Keratinocyte (primary cell): ENCODE results near the gene RNF145. TPM values are rescaled to one million over a fixed set of nuclear protein-coding genes. Genes with fewer than 3 reads are reported as not detected.

ENCODE experiments used
- DNase-seq: peaks from one replicate; pipeline ENCODE4 v3.0.0-alpha.2; 2011; ENCODE audit warnings: low read depth, missing footprints, low spot score
- FAIRE-seq: peaks from 2 replicates; lab custom pipeline; 2011; peaks lifted over from hg19 to GRCh38; lab: Jason Lieb, UNC
- H2AFZ ChIP-seq: 2 replicates; pipeline ENCODE4 v1.6.0; 2012; ENCODE audit warnings: low read length, control low read depth, inconsistent platforms; ENCODE audit not compliant: control insufficient read depth
- H3K27ac ChIP-seq: 2 replicates; pipeline ENCODE4 v1.5.1; 2011; ENCODE audit warnings: low read length; ENCODE audit not compliant: control insufficient read depth, insufficient read depth
- H3K27me3 ChIP-seq: 3 replicates; pipeline ENCODE4 v1.6.0; 2011; ENCODE audit warnings: low read length; ENCODE audit not compliant: control insufficient read depth, insufficient read depth; ENCODE audit errors: extremely low read depth
- H3K36me3 ChIP-seq, 2 experiments: 2 replicates in 1 of 2; 3 replicates in 1 of 2; pipeline ENCODE4 v1.5.1; 2011; ENCODE audit warnings: low read length in 2 of 2, mild to moderate bottlenecking in 1 of 2; ENCODE audit not compliant: control insufficient read depth in 2 of 2, insufficient read depth in 2 of 2; ENCODE audit errors: extremely low read depth in 1 of 2
- H3K4me1 ChIP-seq: 3 replicates; pipeline ENCODE4 v1.5.1; 2011; ENCODE audit warnings: low read length; ENCODE audit not compliant: control insufficient read depth, insufficient read depth; ENCODE audit errors: extremely low read depth
- H3K4me2 ChIP-seq: 3 replicates; pipeline ENCODE4 v1.6.0; 2011; ENCODE audit warnings: low read depth, low read length; ENCODE audit not compliant: control insufficient read depth, insufficient read depth; ENCODE audit errors: extremely low read depth
- H3K4me3 ChIP-seq, 3 experiments: fragments of 200-600 bp in 1 of 3; sonication (generic) in 1 of 3; 2 replicates in 2 of 3; 3 replicates in 1 of 3; pipeline ENCODE4 v1.5.1; 2011 to 2016; ENCODE audit warnings: low read length in 3 of 3, mild to moderate bottlenecking in 3 of 3, control low read depth in 2 of 3, inconsistent platforms in 1 of 3, low read depth in 1 of 3, mixed read lengths in 1 of 3, mixed run types in 1 of 3, moderate library complexity in 1 of 3; ENCODE audit not compliant: control insufficient read depth in 2 of 3, insufficient read depth in 2 of 3; ENCODE audit errors: extremely low read depth in 1 of 3
- H3K79me2 ChIP-seq: 2 replicates; pipeline ENCODE4 v1.6.0; 2012; ENCODE audit warnings: low read length; ENCODE audit not compliant: control insufficient read depth, insufficient read depth
- H3K9ac ChIP-seq: 3 replicates; pipeline ENCODE4 v1.6.0; 2011; ENCODE audit warnings: low read length; ENCODE audit not compliant: control insufficient read depth, insufficient read depth; ENCODE audit errors: extremely low read depth
- H3K9me1 ChIP-seq: 3 replicates; pipeline ENCODE4 v1.6.0; 2011; ENCODE audit warnings: low read length; ENCODE audit not compliant: control insufficient read depth, insufficient read depth; ENCODE audit errors: extremely low read depth
- H3K9me3 ChIP-seq: 2 replicates; pipeline ENCODE4 v1.5.1; 2012; ENCODE audit warnings: low read depth, low read length; ENCODE audit not compliant: control insufficient read depth
- H4K20me1 ChIP-seq: 3 replicates; pipeline ENCODE4 v1.6.0; 2011; ENCODE audit warnings: low read length; ENCODE audit not compliant: control insufficient read depth, insufficient read depth; ENCODE audit errors: extremely low read depth
- EZH2 ChIP-seq: IDR thresholded peaks from one replicate; pipeline ENCODE4 v1.6.1; 2012; ENCODE audit warnings: inconsistent platforms, mild to moderate bottlenecking, low read length, moderate library complexity
- dilution Hi-C: fragments of 300-500 bp; cut with MboI; formaldehyde crosslinking; loops from one replicate; pipeline ENCODE4 v1.7.0; 2020; ENCODE audit warnings: low sequenced_read_pairs; ENCODE audit not compliant: extremely low pct_ligation_motif_present
- polyA plus RNA-seq, 5 experiments: library from polyadenylated mRNA; depleted of rRNA in 3 of 5; stranded (reverse) in 3 of 5; stranded (forward) in 1 of 5; unstranded in 1 of 5; fragments of >200 nt; gene quantifications; 1 replicate in 1 of 5; 2 replicates in 3 of 5; 3 replicates in 1 of 5; pipeline versions ENCODE4 v1.2.1 to v1.2.3, GENCODE V29; 2011 to 2012; ENCODE audit warnings: missing spikeins in 2 of 5, low read depth in 1 of 5, low replicate concordance in 1 of 5
- TF ChIP-seq, protein P1 (sequence below), 3 experiments: IDR thresholded peaks in 1 of 3; conservative IDR thresholded peaks in 1 of 3; optimal IDR thresholded peaks in 1 of 3; 2 replicates in 2 of 3; 3 replicates in 1 of 3; pipeline versions ENCODE3 to v1.5.1; 2011; ENCODE audit warnings: low read length in 3 of 3, mild to moderate bottlenecking in 3 of 3, moderate library complexity in 2 of 3, control low read depth in 1 of 3, inconsistent platforms in 1 of 3; ENCODE audit not compliant: insufficient read depth in 2 of 3; ENCODE audit errors: extremely low read depth in 1 of 3

Gene RNF145
- polyA plus RNA-seq, 1 donor (not counting 4 experiments of a cell fraction or from before 2014, with no cell fraction given) = 78.6 TPM

DNA sequence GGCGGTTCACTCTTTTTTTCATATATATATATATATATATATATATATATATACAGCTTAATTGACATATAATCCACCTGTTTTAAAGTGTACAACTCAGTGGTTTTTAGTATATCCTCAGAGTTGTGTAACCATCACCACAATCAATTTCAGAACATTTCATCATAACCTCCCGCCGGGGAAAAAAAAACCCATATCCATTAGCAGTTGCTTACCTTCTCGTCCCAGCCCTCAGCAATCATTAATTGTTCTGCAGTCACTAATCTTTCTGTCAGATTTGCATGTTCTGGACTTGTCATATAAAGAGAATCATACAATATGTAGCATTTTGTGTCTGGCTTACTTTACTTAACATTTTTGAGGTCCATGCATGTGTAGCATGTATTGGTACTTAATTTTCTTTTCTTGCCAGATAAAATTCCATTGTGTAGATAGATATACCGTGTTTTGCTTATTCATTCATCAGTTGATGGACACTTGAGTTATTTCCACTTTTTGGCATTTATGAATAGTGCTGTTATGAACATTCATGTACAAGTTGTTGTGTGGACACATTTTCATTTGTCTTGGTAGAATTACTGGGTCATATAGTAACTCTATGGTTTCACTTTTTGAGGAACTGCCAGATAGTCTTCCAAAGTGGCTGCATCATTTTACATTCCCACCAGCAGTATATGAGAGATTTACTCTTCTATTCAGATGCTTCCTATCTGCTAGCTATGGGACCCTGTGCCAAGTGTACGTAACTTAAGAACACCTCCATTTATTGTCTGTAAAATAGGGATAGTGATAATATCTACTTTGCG is 3.5 kb upstream of the RNF145 start:
- Histone ChIP-seq H4K20me1 (no peaks in the 10 kb centered on the region), H3K4me3 (no peak overlapping the region), H3K4me2 (no peak overlapping the region), H3K9me1 (no peaks in the 10 kb centered on the region), H3K27me3 (no peaks in the 10 kb centered on the region), H3K27ac (no peak overlapping the region), H3K4me1 (peaks cover 18% of the 10 kb centered on the region), H2AFZ (no peak overlapping the region), H3K9ac (no peak overlapping the region), H3K36me3 (no peaks in the 10 kb centered on the region), H3K79me2 (peaks cover 11% of the 10 kb centered on the region), H3K9me3 (no peaks in the 10 kb centered on the region)
- TF ChIP-seq, protein P1, sequence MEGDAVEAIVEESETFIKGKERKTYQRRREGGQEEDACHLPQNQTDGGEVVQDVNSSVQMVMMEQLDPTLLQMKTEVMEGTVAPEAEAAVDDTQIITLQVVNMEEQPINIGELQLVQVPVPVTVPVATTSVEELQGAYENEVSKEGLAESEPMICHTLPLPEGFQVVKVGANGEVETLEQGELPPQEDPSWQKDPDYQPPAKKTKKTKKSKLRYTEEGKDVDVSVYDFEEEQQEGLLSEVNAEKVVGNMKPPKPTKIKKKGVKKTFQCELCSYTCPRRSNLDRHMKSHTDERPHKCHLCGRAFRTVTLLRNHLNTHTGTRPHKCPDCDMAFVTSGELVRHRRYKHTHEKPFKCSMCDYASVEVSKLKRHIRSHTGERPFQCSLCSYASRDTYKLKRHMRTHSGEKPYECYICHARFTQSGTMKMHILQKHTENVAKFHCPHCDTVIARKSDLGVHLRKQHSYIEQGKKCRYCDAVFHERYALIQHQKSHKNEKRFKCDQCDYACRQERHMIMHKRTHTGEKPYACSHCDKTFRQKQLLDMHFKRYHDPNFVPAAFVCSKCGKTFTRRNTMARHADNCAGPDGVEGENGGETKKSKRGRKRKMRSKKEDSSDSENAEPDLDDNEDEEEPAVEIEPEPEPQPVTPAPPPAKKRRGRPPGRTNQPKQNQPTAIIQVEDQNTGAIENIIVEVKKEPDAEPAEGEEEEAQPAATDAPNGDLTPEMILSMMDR (optimal IDR thresholded peaks at IDR 0.05 in 1 of 3, IDR thresholded peaks at IDR 0.05 in 1 of 3, conservative IDR thresholded peaks at IDR 0.05 in 1 of 3; ENCODE audit: extremely low read depth in 1 of 3, insufficient read depth in 2 of 3, low read length in 3 of 3) = no peak
- TF ChIP-seq EZH2 = no peak
- FAIRE-seq (no peak), DNase-seq (no peak)
- dilution Hi-C loops = no loop called here

DNA sequence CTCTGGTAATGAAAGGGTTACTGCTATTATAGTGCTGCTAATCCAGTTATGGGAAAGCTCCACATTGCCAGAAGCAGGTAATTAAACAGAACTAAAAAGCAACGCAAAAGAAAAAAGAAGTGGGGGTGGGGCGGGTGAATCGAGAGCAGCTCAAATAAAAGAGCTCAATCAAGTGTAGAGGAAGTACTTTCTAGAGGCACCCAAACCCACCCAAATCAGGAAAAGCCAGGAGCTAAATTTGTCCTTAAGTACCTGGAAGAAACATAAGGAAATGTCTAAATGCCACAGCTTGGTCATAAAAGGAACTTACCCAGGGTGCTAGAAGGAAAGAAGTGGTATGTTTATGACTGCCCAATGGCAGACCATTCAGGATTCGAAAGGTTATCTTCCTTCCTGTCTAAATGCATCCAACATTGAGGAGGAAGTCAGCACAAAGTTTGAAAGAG is 2.4 kb upstream of the RNF145 start:
- Histone ChIP-seq H3K4me3 (no peak overlapping the region), H3K4me2 (no peak overlapping the region), H3K9ac (no peak overlapping the region), H3K27ac (no peak overlapping the region), H3K9me1 (no peaks in the 10 kb centered on the region), H3K9me3 (no peaks in the 10 kb centered on the region), H3K4me1 (peaks cover 18% of the 10 kb centered on the region), H3K79me2 (peaks cover 22% of the 10 kb centered on the region), H3K27me3 (no peaks in the 10 kb centered on the region), H2AFZ (no peak overlapping the region), H4K20me1 (no peaks in the 10 kb centered on the region), H3K36me3 (no peaks in the 10 kb centered on the region)
- DNase-seq (no peak), FAIRE-seq (no peak)
- dilution Hi-C loops = no loop called here
- TF ChIP-seq, protein P1 (optimal IDR thresholded peaks at IDR 0.05 in 1 of 3, IDR thresholded peaks at IDR 0.05 in 1 of 3, conservative IDR thresholded peaks at IDR 0.05 in 1 of 3; ENCODE audit: extremely low read depth in 1 of 3, insufficient read depth in 2 of 3, low read length in 3 of 3) = no peak
- no peak for TF ChIP-seq EZH2
